Heart right ventricle (tissue), 16 donors: ENCODE results near the gene PLEKHG4B. TPM values are rescaled to one million over a fixed set of nuclear protein-coding genes. Genes with fewer than 3 reads are reported as not detected.

Experiments
- ATAC-seq, 8 donors: fragments of 200-7000 bp; cut with Tn5 transposase; one replicate each; pipeline ENCODE4 v1.9.1; 2020; ENCODE audit warnings: mild to moderate bottlenecking in 8 of 8, moderate library complexity in 8 of 8, moderate number of reproducible peaks in 1 of 8
- DNase-seq, 2 donors: peaks; one replicate each; pipeline ENCODE4 v3.0.0-alpha.2; 2020
- H3K27ac ChIP-seq, 10 donors: fragments of 200-600 bp; sonication (generic) in 2 of 10; one replicate each; pipeline versions ENCODE4 v1.5.0 to v1.8.0; 2020 to 2022; ENCODE audit warnings: mild to moderate bottlenecking in 3 of 10
- H3K27me3 ChIP-seq, 7 donors: fragments of 200-600 bp; one replicate each; pipeline ENCODE4 v1.8.0; 2021 to 2022; ENCODE audit warnings: mild to moderate bottlenecking in 2 of 7
- H3K36me3 ChIP-seq, 9 donors: fragments of 200-600 bp; sonication (generic) in 1 of 9; one replicate each; pipeline versions ENCODE4 v1.5.0 to v1.8.0; 2020 to 2022; ENCODE audit warnings: mild to moderate bottlenecking in 2 of 9
- H3K4me1 ChIP-seq, 9 donors: fragments of 200-600 bp; sonication (generic) in 1 of 9; one replicate each; pipeline versions ENCODE4 v1.5.0 to v1.8.0; 2020 to 2022; ENCODE audit warnings: mild to moderate bottlenecking in 4 of 9
- H3K4me3 ChIP-seq, 10 donors: fragments of 200-600 bp; sonication (generic) in 2 of 10; one replicate each; pipeline versions ENCODE4 v1.5.0 to v1.8.0; 2020 to 2022; ENCODE audit warnings: mild to moderate bottlenecking in 7 of 10, moderate library complexity in 2 of 10
- H3K9me3 ChIP-seq, 11 donors: fragments of 200-600 bp in 10 of 11; sonication (generic) in 2 of 11; one replicate each; pipeline versions ENCODE4 v1.5.0 to v1.8.0; 2013 to 2022; ENCODE audit warnings: mild to moderate bottlenecking in 2 of 11, control low read depth in 1 of 11, moderate library complexity in 1 of 11
- CTCF ChIP-seq, 9 donors: fragments of 200-600 bp; sonication (generic) in 2 of 9; IDR thresholded peaks; one replicate each; pipeline versions ENCODE4 v1.5.0 to v1.8.0; 2021 to 2022; ENCODE audit warnings: antibody characterized with exemption in 9 of 9, mild to moderate bottlenecking in 5 of 9, moderate library complexity in 1 of 9
- WGBS, 2 donors: extraction: QIAGEN DNeasy Blood & Tissue Kit; methylation state at CpG; one replicate each; pipeline ENCODE4 v1.1.7; 2013; ENCODE audit warnings: inconsistent platforms in 1 of 2; 5-methylcytosine and 5-hydroxymethylcytosine counted together
- intact Hi-C, 10 donors: fragments of 100-400 bp; cut with DNase I; formaldehyde crosslinking; loops; one replicate each; pipeline versions ENCODE4 v1.11.1 to v1.14.2; 2022
- polyA plus RNA-seq, 2 donors: library from polyadenylated mRNA; stranded (reverse); fragments of 200-250 nt; gene quantifications; one replicate each; pipeline ENCODE4 v1.2.3, GENCODE V29; 2013
- total RNA-seq, 10 donors: library from RNA; stranded (reverse); fragmentation: NEBNext Ultra II Directional in 3 of 10; extraction: Animal tissue kit (Norgen Biotek cat#: 25700) in 3 of 10; gene quantifications; one replicate each; pipeline versions ENCODE4 v1.2.1 to v1.2.4, GENCODE V29; 2021 to 2023
- donor health status: Arrhythmogenic right ventricular cardiomyopathy.
- donor health status: ischemic (EF 13 %, LVEDD 7.1; RV severe dilation, severe dysfunction).
- donor health status: healthy with polysubstance abuse.
- donor health status: DM: no; HTN: yes; CAD: no.
- donor health status: DM: no; HTN: no; CAD: no.
- donor health status: ischemic (EF 25% LVEDD 6.9; RV normal size, moderate dysfunction).
- donor health status: ischemic (EF 25% LVEDD 5.7; RV mildly dilated, moderate dysfunction).
- donor health status: healthy.
- donor health status: DM: yes; HTN: yes; CAD: no.
- donor health status: Ischemic cardiomyopathy.
- donor health status: ischemic (EF 35%, LVEDD 5.7; RV mildly dilated, moderate dysfunction).
- donor health status: nonischemic (EF 11% LVEDD 7.7; RV severe dilation, severe dysfunction).
- donor health status: DM: yes; HTN: yes; CAD: no.
- donor health status: PGD.
- donor health status: ischemic (EF 29% LVEDD 5.4; RV normal size, mild dysfunction).
- donor health status: nonischemic (EF 23%, LVEDD 6.1; RV moderate dilation, normal function).

PLEKHG4B gene
- total and polyA plus RNA-seq, 12 donors, result under 0.01 to 0.14 (median 0.05) TPM; not detected in 8

GRCh38 chr5:143041-143440 is 51.1 kb downstream of the PLEKHG4B start:
- 79 to 88% methylated on average over 17 of the region's 17 CpGs for WGBS, 2 donors
- ATAC-seq, result no peak
- intact Hi-C loops, result no loop called here

GRCh38 chr5:144941-145340 is 53.0 kb downstream of the PLEKHG4B start:
- H3K4me1 ChIP-seq, result no peaks in the 10 kb centered on the region
- peaks cover 0 to 10% (median 0%) of the 10 kb centered on the region in 7 donors for H3K27me3 ChIP-seq
- intact Hi-C loops, result no loop called here
- H3K36me3 ChIP-seq, result no peaks in the 10 kb centered on the region
- peaks cover 0 to 27% (median 19%) of the 10 kb centered on the region in 11 donors for H3K9me3 ChIP-seq
- TF ChIP-seq CTCF (IDR thresholded peaks at IDR 0.05), result no peak
- ATAC-seq (no peak), DNase-seq (no peak)
- no peak overlapping the region for H3K4me3 ChIP-seq
- H3K27ac ChIP-seq, result no peak overlapping the region
- WGBS, 2 donors, result 88 to 93% methylated on average over 8 of the region's 8 CpGs

More at GRCh38 chr5:143041-143440, 51.1 kb downstream of the PLEKHG4B start:
- peaks cover 0 to 14% (median 13%) of the 10 kb centered on the region in 11 donors for H3K9me3 ChIP-seq
- peaks cover 0 to 12% (median 0%) of the 10 kb centered on the region in 7 donors for H3K27me3 ChIP-seq
- H3K4me3 ChIP-seq, result no peak overlapping the region
- H3K4me1 ChIP-seq, result no peaks in the 10 kb centered on the region
- no peak for TF ChIP-seq CTCF (IDR thresholded peaks at IDR 0.05)
- no peak overlapping the region for H3K27ac ChIP-seq
- DNase-seq, result no peak
- H3K36me3 ChIP-seq, result no peaks in the 10 kb centered on the region

- Histone ChIP-seq H3K4me1 (no peaks in the 10 kb centered on the region), H3K36me3 (no peaks in the 10 kb centered on the region), H3K9me3 (peaks cover 0 to 27% (median 19%) of the 10 kb centered on the region in 11 donors), H3K27me3 (peaks cover 0 to 5% (median 0%) of the 10 kb centered on the region in 7 donors), H3K4me3 (no peak overlapping the region), H3K27ac (no peak overlapping the region)
- no peak for TF ChIP-seq CTCF (IDR thresholded peaks at IDR 0.05)
- no peak for ATAC-seq
- intact Hi-C loops, result no loop called here
- DNase-seq, result no peak
- WGBS, 2 donors, result 58 to 89% methylated on average over 7 of the region's 7 CpGs
Measured at GRCh38 chr5:145585-146323, 53.8 kb downstream of the PLEKHG4B start.

- H3K27ac ChIP-seq, result no peak overlapping the region
- peaks cover 0 to 27% (median 19%) of the 10 kb centered on the region in 11 donors for H3K9me3 ChIP-seq
- no peaks in the 10 kb centered on the region for H3K36me3 ChIP-seq
- no peak for ATAC-seq
- no peaks in the 10 kb centered on the region for H3K4me1 ChIP-seq
- TF ChIP-seq CTCF (IDR thresholded peaks at IDR 0.05), result no peak
- H3K27me3 ChIP-seq, result peaks cover 0 to 5% (median 0%) of the 10 kb centered on the region in 7 donors
- WGBS, 2 donors, result 96 to 100% methylated on average over 1 of the region's 1 CpG
- DNase-seq, result no peak
- intact Hi-C loops, result no loop called here
- no peak overlapping the region for H3K4me3 ChIP-seq
Measured at GRCh38 chr5:147751-148150, 55.8 kb downstream of the PLEKHG4B start.
